Activated effector memory CD4-positive, alpha-beta T cell treated with Interleukin-2 at 50 U/mL for 16 hours (primary cell): ENCODE results near the gene LYST.
"Not testable (repeated sequence)": the region's sequence is repeated elsewhere in the genome, so short reads cannot be mapped to it uniquely, and the experiment has no call there.

Experiments used
- DNase-seq: peaks from one replicate; pipeline ENCODE4 v3.0.0-alpha.2; 2020

The LYST gene

DNA sequence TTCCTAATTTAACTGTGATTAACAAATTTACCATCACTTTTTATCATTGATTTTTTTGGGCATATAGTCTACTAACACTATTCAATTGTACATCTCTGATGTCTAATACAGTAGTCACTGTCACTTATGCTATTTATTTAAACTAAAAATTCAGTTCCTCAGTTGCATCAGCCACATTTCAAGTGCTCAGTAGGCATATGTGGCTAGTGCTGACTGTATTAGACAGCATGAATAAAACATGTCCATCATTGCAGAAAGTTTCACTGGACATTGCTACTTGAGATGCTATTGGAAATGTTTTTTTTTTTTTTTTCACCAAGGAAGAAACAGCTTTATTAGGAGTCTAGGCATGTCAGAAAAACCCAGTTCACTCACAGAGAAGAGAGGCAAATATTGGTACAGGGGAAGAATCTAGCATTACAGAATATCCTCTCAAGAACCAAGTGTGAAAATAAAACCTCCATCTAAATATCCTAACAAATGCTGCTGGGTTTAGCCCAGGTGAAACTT is 109.1 kb downstream of the LYST start:
- no peak for DNase-seq

DNA sequence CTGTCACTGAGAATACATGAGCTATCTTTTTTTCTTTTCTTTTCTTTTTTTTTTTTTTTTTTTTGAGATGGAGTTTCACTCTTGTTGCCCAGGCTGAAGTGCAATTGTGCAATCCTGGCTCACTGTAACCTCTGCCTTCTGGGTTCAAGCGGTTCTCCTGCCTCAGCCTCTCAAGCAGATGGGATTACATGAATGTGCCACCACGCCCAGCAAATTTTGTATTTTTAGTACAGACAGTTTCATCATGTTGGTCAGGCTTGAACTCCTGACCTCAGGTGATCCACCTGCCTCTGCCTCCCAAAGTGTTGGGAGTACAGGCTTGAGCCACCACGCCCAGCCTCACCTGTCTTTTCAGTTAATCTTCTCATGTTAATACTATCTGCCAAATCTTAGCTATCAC is 112.5 kb downstream of the LYST start:
- DNase-seq = not testable (repeated sequence)

DNA sequence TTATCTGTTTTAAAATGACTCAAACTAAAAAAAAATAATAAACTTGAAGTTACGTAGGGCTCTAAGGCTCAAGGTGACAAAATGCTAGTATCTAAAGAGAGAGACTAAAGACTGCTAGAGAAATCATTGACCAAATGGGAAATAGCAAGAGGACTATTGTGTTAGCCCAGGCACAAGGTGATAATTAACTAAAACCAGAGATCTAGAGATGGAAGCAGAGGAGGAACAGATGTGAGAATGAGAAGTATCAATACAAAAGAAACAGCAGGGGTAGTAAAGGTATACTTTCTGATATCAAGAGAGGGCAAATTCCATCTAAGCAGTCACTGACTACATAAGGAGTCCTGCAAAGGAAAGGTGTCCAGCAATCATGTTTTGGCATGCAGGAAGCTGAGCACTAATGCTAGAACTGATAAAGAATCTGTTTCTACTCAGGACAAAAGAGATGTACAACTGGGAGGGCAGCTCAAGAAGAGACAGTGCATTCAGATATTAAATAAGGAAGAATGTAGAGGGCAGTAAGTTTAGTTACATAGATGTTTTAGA is 116.9 kb downstream of the LYST start:
- no peak for DNase-seq

DNA sequence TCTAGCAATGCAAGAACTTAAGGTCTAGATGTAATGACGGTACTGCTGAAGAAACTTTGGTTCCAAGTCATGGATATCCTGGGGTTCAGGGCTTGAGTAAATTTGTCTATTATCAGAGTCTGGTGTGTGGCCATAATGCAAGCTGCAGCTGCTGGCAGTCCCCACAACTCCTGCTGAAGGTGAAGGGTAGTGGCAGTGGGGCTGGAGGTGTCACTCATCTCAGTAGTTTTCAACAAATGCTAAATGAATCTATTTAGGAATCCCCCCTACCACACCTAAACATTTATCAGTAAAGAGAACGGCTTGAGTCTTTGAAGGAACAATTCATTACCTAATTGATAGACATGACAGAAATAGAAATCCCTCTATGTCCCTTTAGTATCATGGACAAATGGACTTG is 118.0 kb downstream of the LYST start:
- DNase-seq = no peak

DNA sequence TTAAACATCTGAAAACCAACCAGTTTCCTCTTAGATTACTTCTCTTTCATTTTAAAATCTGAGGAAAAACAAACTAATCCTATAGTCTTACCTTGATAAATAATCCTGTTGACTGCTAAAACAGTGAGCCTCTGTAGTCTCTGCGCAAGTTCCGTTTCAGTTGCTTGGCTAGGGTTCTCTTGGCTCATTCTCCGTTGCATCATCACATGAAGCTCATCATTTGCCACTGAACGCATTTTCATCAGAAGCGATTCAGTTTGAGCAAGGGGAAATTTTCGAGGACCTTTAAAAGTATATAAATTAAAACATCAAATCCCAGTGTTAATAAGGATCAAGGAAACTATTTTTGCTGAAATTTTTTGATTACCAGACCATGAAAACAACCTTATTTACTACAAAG is 120.5 kb downstream of the LYST start:
- no peak for DNase-seq

DNA sequence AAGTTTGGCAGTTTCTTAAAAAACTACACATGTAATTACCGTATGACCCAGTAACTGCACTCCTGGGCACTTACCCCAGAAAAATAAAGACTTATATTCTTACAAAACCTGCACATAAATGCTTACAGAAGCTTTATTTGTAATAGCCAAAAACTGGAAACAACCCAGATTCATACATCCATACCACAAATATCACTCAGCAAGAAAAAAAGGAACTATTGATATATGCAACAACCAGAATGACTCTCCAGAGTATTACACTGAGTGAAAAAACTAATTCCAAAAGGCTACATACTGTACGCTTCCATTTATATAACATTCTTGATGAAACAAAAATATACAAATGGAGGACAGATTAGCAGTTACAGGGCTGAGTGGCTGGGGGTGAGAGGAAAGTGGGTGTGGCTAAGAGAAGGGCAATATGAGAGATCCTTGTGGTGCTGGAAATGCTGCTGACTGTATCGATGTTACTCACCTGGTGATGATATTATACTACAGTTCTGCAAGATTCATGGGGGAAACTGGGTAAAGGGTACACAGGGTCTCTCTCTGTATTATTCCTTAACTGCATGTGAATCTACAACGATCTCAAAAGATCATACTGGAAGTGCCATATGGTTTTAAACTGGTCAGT is 121.1 kb downstream of the LYST start:
- DNase-seq = no peak

DNA sequence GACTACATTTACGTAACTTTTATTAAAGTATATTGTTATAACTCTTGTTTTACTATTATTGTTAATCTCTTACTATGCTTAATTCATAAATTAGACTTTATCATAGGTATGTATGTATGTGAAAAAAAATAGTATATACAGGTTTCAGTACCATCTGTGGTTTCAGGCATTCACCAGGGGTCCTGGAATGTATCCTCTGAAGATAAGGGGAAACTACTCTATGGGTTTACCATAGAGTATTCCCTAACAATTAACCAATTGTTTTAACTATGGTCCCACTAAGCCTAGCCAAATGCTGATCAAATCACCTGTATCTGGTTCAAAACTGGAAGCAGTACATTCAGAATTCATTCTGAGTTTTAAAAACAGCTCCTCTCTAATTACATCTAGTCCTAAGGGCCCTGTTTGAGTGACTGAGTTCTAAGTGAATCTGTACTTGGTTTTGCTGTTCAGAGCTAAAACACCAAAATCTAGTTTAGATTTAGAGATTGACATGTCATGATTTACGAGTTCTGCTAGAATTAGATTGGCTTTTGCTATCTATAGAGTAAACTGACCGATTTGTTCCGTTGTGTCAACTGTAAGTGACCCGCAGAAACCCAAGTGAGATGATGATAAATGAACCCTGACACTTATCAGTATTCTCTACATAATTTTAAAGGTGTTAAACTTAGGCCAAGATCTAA is 123.6 kb downstream of the LYST start:
- DNase-seq = no peak

DNA sequence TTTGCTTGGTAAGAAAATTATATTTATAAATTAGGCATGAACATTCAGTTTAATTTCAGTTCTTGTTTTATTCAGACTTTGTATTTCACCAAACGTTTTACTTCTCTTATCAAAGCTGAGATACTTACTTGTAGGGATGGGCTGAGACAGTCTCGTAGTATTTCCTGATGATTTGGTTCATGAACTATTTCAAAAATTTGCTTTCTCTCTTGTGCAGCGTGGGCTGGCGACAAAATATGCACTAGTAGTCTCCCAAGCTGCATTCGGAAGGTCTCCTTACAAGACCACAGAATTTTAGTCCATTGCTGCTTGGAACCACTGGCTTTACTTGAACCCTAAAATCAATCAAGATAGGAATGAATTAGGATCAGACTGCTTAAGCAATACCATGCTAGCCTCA is 125.4 kb downstream of the LYST start:
- DNase-seq = no peak

DNA sequence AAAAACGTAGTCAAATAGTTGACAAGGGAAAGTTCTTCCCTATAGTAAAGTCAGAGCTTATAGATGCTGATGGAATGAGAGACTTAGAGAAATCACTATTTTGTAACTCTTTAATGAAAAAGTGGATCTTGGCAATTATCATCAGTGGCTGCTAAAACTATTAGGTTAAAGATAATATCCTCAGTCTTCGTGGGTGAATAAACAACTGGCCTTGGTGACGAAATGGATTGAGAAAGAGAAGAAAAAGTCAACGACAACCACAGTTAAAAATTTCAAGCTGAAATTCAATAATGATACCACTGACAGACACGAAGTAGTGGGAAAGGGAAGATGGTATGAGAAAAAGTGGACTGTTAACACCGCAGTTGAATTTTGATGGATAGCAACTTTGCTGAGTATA is 127.1 kb downstream of the LYST start:
- no peak for DNase-seq

DNA sequence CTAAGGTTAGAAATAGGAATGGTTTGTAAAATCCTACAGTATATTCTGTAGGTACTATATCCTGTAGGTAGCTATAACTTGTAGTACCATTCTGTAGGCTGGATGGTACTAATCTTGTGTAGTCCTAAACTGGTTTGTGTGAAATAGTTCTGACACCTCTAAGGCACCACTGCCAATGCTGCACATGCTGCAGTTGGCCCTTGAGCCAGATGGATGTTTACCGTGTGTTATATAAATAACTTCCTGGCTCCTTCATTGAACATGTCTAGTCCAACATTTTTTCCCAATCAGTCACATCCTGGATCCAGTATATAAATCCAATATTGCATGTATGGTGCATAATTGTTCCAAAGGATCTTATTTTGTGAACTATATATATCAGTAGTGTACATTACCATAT is 127.6 kb downstream of the LYST start:
- no peak for DNase-seq

DNA sequence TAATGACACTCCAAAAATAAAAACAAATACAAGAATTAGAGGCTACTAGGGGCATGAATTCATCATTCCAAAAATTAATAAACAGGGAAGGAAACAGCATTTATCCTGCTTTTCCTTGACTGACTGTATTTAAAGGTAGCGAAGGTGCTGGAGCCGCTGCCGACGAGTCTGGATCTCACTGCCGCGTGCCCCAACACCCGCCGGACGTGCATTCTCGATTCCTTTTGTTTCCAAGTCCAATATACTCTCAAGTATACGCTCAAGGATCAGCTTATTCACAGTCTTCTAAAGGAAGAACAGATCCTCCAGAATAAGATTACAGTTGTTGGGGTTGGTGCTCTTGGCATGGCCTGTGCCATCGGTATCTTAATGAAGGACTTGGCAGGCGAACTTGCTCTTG is 129.0 kb downstream of the LYST start:
- no peak for DNase-seq

DNA sequence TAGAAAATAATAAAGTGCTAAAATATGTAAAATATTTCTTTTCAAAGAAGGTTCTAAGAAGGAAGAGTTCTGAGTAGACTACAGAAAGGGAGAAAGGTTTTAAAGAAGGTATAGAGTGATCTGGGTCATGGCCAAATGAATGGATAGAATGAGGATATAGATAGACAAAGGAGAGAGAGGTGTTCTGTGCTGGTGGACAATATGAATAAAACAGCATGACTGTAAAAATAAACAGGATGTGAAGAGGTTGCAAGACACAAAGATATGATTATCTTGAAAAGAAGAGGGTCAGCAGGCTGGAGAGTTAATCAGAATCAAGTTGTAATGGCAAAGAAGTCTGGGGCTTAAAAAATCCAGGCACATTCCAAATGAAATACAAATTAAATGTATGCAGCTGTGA is 130.4 kb downstream of the LYST start:
- DNase-seq = no peak

DNA sequence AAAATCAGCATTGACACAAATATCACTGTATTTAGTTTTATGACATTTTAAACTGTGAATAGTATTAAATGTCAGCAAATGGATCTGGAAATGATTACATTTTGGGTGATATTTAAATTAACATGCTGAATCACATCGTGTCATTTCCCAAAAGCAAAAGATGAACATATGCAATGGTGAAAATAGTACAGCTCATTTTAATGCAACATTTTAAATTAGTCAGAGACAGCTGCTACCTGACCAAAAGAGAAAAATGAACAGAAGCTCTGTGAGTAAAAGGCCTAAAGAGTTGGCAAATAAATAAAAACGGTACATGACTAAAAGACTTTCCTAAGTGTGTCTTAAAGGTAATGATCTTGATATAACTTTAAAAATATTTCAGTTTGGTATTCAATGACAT is 131.1 kb downstream of the LYST start:
- DNase-seq = no peak

DNA sequence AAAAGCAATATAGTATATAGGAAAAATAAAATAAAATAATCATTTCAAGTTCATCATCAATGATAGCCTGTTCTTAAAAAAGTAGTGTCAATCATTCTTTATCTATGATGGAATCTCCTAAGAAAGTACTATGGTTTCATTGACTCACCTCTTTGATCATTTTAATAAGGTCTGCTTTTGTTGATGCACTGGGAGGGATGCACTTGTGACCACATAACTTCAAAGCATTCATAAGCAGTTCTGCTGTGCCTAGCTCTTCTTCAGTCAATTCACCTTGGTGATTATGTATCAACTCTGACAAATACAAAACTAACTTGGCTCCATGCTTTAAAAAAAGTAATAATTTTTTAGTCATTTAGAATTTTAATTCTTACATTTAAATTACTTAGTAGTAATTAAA is 132.4 kb downstream of the LYST start:
- DNase-seq = no peak

DNA sequence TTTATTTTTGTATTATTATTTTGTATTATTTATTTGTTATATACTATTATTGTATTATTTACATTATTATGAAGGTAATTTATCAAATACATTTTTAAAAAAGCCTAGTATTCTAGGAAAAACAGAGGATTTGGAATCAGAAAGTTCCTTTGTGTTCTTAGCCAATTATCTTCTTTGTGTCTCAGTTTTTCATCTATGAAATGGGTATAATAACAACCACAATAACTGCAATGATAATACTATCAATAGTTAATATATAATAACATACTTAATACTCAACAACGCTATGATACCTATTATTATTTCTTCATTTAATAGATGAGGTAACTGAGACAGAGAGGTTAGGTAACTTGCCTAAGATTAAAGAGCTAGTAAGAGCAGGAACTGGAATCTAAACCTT is 136.7 kb downstream of the LYST start:
- no peak for DNase-seq

DNA sequence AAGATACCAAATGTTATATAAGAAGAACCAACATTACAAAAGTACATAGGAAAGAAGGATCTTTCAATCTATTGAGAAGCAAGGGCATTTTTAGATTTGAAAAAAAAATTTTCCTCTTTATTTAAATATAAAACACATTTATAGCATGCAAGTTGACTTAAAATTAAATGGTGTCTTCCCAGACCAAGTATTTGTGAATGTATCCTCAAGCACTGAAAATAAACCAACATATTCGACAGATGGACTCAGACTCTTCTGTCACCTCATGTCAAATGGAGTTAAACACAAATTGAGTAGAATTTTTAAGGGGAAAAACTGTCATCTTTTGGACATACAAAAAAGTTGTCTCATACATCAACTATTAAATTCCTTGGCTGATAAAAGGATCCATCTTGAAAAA is 140.1 kb downstream of the LYST start:
- DNase-seq = no peak

DNA sequence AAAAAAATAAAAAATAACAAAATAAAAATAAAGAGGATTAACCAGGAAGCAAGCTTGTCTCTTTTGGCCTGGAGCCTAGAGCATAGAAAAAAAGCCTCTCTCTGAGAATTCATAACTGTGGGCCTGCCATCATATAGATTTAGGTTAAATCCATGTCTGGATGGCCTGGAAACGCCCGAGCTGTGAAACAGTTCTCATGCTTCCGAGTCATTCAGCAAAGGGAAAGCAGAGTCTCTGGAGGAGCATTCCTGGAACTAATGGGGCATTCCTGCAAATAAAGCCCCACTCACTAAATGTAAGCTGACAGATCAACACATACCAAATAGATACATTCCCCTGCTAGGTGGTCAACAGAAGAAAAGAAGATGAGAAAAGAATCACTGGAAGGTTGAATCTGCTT is 141.3 kb downstream of the LYST start:
- DNase-seq = no peak

DNA sequence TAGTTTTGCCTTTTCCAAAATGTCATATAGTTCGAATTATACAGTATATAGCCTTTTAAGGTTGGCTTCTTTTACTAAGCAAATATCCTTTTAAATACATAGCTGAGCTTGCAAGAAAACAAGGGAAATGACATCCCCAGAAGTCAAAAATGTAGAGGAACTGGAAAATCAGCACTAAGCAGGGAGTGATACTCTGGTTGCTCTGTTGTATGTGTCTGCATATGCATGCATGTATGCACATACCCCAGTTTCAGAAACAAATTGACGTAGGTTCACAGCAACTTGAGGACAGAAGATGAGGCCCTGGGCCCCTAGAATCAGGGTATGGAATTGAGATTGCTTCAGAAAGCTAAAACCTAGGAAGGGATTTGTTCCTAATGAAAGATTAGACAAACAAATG is 142.0 kb downstream of the LYST start:
- no peak for DNase-seq

DNA sequence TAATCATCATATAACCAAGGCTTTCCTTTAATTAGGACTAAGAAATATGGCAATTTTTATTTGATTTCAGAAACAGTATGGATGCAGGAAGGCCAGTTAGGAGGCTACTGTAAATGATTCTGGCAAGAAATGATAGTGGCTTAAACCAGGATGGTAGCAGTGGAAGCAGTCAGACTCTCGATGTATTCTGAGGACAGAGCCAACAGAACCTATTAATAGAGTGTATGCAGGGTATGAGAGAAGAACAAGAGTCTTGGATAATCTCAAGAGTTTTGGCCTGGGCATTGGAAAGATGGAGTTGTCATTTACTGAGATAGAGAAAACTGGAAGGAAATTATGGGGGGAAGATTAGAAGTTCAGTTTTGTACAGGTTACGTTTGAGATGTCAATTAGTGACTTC is 143.8 kb downstream of the LYST start:
- DNase-seq = no peak

DNA sequence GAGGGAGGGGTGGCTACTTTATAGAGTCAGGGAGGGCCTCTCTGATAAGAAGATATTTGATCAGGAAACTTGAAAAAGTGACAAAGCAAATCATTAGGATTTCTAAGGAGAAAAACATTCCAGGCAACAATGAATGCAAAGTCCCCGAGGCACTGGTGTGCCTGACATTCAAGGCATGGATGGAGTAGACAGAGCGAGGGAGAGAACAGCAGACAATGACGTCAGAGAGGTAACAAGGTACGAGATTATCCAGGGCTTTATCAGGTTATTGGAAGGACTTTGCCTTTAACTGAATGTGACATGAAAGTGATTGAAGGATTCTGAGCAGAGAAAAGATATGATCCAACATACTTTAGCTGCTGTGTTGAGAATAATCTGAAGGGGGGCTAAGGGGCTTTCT is 144.7 kb downstream of the LYST start:
- DNase-seq = no peak

DNA sequence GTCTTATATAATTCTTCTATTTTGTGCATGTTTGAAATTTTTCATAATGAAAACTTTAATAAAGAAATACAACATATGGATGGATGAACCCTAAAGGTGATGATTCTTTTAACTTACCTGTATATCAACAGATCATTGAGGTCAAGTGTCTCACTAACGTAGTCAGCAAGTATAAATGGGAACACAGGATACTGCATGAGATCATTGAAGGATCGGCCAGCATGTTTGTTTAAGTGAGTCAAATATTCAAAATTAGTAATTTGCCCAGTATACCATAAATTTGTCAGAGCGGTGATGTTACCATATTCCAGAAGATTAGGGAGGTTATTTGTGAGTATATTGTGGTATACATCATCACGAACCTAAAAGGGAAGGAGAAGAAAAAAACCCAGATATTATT is 146.2 kb downstream of the LYST start:
- no peak for DNase-seq

DNA sequence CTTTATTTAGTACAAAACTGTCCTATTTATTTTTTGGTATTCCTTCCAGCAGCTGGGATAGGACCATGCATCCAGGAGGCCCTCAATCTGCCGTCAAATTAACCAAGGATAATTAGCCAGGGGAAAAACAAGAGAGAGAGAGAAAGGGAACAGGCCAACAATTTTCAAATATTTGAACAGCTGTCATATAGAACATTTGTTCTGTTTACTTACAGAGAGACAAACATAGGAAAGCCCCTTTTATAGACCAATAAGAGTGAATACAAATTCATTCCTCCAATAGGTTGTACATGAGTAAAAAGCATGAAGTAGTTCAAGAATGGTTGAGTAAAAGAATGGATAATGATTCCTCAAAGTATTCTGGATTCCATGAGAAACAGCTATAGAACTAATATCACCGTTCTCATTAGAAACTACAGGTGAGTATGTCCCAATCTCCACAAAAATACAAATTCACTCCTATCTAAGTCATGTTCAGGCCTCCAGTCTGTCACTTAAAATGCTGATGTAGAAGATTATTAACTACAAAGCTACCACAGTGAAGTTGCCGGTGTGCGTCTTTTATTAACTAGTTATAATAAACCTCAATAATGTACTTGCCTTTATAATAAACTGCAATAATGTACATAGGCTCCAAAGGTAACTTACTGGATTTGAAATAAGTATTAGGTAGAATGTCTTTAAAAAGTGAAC is 152.4 kb downstream of the LYST start:
- no peak for DNase-seq

DNA sequence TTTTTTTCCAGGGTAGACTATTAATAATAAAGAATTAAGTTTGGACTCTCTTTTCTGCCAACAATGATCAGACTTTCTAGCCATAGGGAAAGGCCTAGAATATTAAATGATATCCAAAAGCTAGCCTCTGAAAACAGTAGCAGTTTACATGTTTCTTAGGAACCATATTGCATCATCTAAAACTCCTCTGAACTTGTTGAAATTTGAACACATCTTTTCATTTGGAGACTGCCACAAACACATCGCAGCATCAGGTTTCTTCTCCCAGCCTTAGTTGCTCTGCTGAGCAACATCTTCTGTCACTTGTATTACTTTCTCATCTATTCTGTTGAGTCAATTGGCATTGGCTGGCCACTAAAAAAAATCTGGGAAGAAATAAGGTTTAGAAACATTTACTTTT is 153.9 kb downstream of the LYST start:
- DNase-seq = no peak

DNA sequence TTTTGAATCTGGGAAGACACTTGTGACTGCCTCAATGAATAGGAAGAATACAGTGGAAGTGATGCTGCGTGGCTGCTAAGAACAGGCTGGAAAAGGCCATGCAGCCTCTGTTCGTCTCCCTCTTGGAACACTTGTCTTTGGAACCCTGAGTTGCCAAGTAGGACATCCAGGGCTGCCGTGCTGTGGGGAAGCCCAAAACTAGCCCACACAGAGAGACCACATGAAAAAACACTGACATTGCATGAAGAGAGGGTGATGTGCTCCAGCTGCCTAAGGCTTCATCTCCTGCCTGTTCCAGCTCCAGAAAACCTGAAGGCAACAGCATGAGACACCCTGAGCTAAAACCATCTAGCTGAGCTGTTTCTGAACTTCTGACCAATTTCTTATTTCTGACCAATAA is 156.0 kb downstream of the LYST start:
- DNase-seq = no peak
